Peyer's patch (tissue), 4 donors: ENCODE data around the gene ARL15.

Experiments
- CTCF ChIP-seq, 6 experiments: fragments of 450-650 bp in 4 of 6; fragments of 200-600 bp in 2 of 6; sonication (generic) in 1 of 6; IDR thresholded peaks; one replicate each; pipeline ENCODE4 v1.5.1; 2017 to 2019; ENCODE audit warnings: antibody characterized with exemption in 6 of 6, mild to moderate bottlenecking in 3 of 6, moderate library complexity in 1 of 6
- POLR2A ChIP-seq, 2 donors: fragments of 450-650 bp; IDR thresholded peaks; one replicate each; pipeline ENCODE4 v1.5.1; 2017; ENCODE audit warnings: antibody characterized with exemption in 2 of 2, mild to moderate bottlenecking in 2 of 2, moderate library complexity in 2 of 2

- TF ChIP-seq POLR2A (IDR thresholded peaks at IDR 0.05) (no peak), CTCF (IDR thresholded peaks at IDR 0.05) (no peak)
These were observed 49.7 kb upstream of the ARL15 start for GRCh38 chr5:54360089-54360488.
